AG08396 (cell line): ENCODE results near the gene CENPW.

Experiments
- DNase-seq: peaks from one replicate; pipeline ENCODE4 v3.0.0; 2012; ENCODE audit warnings: low spot score, mixed read lengths

Gene CENPW

DNA sequence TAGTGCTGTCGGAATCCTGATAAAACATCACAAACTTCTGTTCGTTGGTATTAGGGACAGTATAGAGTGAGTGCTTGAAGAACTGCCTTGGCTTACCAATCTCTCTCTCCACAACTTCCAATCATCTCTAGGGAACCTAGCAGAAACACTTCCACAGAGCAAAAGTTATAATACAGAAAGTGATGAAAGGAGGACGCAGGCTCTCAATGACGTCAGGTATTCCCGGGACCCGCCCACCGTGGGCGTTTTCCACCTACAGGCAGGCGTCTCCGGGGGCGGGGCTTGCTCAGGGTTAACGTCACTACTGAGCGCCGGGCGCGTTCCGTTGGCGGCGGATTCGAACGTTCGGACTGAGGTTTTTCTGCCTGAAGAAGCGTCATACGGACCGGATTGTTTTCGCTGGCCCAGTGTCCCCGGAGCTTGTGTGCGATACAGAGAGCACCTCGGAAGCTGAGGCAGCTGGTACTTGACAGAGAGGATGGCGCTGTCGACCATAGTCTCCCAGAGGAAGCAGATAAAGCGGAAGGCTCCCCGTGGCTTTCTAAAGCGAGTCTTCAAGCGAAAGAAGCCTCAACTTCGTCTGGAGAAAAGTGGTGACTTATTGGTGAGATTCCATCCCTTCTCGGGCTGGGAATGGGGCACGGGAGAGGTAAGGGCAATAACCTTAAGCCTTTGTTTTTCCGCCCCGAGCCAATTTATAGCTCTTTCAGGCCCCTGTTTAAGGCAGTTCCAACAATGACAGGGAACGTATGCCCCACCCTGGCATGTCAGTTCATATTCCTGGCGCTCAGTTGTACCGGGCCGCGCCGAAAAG is at the start of gene CENPW:
Gene CENPW (plus strand): TSS at position 320 of the 814 bp plus-strand sequence. CDS start 159 bp downstream, at position 479.
- DNase-seq: peak; percentile 94

DNA sequence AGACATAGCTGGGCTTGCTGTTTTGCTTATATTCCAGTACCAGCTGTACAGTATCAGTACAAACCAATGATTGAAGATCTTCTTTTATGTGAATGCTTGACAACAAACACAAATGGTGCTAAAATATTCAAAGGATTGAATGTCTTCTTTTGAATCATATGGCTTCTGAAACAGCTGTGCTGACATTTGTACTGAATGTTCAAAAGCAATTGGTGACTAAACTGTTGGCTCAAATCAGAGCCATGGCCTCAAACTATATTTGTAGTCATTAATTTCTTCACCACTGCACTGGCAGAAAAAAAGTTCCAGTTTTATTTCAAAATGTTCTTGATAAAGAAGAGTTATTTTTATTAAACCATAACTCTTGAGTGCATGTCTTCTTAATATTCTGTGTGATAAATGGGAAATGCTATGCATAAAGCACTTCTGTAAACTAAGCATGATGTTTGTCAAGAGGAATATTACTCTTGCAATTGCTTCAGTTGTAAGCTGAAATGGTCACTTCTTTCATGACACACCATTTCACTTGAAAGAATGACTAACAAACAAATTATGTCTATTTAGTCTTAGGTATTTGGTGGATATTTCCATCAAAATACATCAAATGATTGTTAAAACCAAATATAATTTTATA is 45.9 kb upstream of the CENPW start:
- DNase-seq: no peak

DNA sequence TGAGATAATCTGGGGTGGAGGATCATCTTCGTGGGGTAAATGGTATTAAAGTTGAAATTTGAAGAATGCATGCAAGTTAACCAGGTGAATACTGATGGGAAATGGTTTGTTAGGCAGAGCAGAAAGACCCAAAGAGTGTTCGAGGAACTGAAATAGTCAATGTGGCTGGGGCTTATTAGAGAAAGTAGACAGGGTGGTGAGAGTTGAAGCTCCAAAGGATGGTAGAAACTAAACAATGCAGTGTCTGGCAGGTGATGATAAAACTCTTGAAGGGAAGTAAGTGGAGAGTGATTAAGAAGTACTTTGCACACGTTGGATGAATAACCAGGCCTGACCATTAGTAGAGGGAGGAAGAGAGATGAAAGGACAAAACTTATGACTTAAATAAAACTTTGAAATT is 39.8 kb upstream of the CENPW start:
- DNase-seq: no peak

DNA sequence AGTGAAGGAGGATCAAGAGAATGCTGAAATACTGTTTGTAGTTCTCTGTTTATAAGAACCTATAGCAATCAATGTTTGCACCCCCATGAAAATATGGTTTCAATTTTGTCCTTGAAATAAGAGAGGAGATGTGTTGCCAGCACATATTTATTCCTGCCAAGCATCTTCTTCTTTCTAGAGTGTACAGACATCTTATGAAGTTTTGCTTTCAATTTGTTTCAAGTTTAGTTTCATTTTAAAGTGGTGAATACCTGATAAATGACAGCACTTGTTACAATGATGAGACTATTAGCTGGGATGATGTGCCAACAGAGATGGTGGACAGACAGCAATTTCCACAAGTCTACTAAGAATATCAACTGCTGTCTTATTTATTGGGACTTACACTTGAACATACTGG is 39.2 kb upstream of the CENPW start:
- DNase-seq: no peak

DNA sequence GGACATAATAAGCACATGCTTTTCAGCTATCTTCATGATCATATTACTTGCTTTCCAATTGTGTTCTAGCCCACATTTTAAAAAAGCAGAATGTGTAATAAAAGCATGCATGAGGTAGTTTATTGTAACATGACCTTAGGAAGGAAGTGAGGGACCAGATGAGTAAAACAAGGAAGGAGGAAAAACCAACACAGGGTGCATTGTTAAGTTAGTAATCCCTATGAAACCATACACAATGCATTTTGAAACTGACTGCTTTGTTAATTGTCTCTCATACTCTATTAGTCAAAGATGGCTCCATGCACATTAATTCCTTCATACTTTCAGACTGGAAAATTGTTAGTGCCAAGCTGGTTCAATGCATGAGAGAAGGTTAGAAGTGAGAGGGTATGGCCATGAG is 37.7 kb upstream of the CENPW start:
- DNase-seq: no peak

DNA sequence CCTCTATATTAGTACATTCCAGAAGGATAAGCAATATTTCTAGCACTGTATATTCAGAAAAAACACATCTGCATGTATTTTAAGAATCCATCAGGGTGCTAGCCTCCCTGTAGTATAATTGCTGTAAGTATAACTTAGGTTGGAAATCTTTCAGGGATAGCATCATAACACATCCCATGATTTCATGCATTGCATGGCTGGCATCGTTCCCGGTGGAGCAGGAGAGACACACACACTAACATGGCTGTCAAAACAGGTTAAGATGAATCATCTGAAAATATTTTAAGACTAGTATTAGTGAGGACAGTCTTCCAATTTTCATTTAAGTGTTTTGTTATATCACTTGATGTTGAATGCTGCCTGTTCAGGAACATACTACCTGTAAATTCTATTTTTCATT is 32.1 kb upstream of the CENPW start:
- peak; percentile 7 for DNase-seq

DNA sequence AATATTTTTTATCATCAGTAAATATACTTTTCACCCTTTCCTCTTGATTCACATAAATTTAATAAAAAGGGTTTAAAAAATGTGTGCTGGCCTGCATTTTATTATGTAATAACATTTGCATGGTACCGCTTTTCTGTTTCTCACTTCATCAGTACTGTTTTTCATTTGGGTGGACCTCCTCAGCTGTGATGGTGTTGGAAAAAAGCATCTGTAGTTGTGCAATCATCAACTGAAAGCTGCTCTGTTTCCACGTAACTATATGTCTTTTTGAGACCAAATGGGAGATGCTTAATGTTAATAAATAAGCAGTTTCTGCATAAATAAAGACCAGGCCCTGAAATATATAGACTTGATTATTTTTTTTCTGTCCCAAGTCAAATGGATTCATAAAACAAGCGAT is 31.6 kb upstream of the CENPW start:
- DNase-seq: no peak

DNA sequence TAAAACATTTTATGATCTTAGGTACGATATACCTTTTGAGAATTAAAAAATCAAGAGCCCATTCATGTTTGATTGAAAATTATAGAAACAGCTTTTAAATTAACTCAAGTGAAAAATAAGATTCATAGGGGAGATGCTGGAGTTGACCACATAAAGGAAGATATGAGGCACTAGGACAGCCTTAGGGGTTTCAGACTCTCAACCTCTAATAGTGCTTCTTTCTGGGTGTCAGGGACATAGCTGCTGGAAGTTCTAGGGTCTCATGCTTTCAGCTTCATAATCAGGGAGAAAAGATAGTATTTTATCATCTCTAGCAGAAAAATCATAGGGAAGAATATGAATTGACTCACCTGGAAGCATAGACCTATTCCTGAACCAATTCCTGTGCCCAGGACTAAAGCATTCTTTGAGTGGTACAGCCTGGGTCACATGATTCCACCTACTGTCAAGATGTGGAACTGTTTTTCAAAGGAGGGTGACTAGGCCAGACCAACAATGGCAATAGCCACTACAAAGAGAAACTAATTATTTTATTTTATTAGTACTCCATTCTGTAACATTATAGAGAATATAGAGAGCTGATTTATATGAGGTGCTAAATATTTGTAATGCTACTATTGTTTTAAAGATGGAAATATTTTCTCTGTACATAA is 27.8 kb upstream of the CENPW start:
- peak; percentile 12 for DNase-seq

DNA sequence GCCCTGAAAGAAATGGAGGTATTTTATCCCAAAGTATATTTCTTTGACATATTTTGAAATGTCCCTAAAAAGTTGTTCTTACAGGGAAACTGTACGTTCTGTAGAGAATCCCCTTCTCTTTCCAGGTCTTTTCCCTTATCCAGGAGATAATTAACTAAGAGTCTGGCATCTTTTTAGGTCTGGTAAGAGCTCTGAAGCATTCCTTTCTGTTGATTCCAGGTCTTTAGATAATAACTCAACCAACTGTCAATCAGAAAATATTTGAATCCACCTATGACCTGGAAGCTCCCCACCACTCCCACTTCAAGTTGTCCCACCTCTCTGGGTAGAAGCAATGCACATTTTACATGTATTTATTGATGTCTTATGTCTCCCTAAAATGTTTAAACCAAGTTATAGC is 26.0 kb upstream of the CENPW start:
- no peak for DNase-seq

DNA sequence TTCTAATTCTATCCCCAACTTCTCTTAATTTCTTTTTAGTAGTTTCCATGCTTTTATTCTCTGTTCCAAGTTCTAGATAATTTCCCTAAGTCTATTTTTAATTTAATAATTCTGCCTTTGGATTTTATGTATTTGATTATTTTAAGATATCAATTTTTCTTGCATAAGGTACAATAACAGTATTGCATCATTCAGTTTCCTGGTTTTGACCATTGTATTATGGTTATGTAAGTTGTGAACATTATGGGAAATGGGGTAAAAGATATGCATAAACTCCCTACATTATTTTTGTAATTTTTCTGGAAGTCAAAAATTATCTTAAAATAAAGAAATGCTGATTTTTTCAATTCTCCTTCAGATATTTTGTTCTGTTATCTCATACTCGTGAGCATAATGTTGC is 21.1 kb upstream of the CENPW start:
- no peak for DNase-seq

DNA sequence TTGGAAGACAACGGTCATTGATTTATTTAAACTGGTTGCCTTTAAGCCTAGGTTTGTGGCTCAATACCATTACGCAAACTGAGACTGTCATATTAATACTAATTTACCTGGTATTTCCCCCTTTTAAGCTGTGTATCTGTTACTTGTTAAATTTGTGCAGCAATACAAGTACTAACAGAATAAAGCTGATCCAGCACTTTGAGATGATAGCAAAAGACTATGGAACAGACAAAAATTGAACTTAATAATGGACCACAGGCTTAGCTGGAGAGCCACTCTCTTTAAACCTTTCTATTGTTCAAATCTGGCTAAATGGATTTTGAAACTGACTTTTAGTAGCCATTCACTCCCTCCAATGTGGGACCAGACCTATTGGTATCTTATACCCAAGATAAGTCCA is 6.2 kb upstream of the CENPW start:
- DNase-seq: no peak

DNA sequence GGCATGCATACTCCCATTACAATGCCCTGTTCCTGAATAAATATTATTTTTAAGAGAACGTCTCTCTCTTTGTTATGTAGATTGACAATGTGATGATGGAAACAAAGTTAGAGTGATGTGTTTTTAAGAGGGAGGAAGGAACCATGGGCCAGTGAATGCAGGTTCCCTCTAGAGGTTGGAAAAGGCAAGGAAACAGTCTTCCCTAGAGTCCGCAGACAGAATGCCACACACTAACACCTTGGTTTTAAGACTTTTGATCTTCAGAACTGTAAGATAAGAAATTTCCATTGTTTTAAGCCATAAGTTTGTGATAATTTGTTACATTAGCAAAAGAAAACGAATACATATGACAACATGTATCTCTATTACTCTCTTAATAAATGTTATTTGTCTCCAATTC is 4.7 kb upstream of the CENPW start:
- no peak for DNase-seq

DNA sequence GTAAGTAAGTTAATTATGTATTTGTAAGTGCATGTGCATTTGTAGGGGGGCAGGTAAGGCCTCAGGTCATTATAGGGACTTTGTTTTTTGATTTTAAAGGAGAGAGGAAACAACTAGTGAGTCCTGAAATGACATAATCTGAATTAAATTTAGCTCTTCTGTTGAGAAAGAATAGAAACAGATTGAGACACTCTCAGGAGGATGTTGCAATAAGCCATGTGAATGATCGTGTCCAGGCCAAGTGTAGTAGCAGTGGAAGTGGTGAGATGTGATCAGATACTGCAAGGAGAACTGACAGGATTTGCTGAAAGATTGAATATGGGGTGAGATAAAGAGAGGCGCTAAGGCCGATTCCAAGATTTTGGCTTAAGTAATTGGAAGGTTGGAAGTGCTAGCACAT is 2.6 kb upstream of the CENPW start:
- DNase-seq: peak; percentile 43

DNA sequence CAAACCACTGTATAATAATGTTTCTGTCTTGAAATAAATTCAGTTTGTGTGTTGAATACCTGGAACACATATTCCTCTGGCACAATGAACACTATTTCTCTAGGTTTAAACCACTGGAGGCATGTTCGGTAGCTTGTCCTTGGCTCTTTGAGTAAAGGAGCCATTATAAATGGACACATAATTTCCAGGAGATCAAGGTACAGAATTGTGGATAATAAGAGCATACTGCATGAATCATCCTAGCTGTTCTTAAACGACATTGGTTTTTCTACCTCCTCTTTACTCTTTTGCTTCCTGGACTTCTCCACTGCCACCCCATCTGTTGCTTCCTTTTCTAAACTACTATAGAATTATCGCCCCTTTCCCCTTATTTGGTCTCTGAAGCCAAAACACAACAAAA is 1.2 kb downstream of the CENPW start:
- DNase-seq: no peak

DNA sequence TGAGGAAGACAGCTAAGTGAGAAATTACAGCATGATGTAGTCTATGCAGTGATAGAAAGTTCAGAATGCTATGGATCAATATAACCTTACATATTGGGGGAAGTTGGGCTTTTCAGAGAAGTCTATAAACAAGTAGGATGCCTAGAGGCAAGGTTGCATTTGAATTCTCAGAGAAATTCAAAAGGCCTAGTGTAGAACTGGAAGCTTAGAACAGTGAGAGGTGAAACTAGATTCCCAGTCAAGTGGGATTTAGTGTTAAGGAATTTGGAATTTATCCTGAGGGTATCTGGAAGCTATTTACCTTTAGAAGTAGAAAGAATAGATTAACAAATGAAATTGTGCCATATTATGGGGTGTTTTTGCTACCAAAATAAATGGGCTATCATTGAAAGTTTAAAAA is 4.3 kb downstream of the CENPW start:
- DNase-seq: no peak

DNA sequence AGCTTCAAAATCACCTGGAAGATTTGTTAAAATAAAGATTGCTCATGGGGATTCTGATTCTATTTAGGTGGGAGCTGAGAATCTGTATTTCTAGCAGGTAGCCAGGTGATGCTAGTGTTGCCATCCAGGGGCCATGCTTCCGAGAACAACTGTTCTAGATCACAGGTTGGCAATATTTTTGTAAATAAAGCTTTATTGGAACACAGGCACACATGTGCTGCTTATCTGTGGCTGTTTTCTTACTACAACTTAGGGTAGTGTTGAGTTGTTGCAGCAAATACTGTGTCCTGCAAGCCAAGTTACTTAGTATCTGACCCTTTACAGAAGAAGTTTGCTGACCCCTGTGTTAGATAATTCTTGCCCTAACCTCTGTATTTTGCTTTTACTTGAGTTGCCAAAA is 12.0 kb downstream of the CENPW start:
- no peak for DNase-seq

DNA sequence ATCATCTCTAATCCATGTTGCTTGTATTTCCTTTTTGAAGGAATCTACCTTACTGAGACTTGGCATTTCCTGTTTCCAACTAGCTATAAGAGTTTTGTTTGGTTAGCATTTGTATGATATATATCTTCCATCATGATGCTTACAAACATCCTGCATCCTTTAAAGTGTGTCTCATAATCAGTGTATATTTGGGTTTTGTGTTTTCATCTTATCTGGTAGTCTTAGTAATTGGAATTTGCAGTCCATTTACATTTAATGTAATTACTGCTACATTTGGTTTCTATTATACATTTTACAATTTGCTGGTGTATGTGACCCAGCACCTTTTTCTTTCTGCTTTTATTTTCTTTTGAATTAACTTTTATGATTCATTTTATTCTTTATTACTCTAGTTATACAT is 12.6 kb downstream of the CENPW start:
- no peak for DNase-seq

DNA sequence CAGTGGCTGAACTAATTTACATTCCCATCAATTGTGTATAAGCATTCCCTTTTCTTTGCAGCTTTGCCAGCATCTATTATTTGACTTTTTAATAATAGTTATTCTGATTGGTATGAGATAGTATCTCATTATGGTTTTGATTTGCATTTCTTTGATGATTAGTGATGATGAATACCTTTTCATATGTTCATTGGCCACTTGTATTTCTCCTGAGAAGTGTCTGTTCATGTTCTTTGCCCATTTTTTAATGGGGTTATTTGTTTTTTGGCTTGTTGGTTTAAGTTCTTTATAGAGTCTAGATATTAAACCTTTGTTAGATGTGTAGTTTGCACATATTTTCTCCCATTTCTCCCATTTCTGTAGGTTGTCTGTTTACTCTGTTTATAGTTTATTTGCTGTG is 16.6 kb downstream of the CENPW start:
- DNase-seq: no peak

DNA sequence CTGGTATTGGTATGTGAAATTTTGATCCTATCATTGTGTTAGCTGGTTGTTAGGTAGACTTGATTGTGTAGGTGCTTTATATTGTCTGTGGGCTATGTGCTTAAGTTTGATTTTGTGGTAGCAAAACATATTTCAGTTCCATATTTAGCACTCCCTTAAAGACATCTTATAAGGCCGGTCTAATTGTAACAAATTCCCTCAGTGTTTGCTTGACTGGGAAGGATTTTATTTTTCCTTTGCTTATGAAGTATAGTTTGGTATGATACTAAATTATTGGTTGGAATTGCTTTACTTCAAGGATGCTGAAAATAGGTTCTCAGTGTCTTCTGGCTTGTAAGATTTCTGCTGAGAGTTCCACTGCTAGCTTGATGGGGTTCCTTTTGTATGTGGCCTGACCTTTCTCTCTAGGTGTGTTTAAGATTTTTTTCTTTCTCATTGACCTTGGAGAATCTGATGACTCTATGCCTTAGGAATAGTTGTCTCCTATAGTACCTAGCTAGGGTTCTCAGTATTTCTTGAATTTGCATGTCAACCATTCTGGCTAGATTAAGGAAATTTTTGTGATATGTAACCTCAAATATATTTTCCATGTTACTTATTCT is 20.1 kb downstream of the CENPW start:
- no peak for DNase-seq

DNA sequence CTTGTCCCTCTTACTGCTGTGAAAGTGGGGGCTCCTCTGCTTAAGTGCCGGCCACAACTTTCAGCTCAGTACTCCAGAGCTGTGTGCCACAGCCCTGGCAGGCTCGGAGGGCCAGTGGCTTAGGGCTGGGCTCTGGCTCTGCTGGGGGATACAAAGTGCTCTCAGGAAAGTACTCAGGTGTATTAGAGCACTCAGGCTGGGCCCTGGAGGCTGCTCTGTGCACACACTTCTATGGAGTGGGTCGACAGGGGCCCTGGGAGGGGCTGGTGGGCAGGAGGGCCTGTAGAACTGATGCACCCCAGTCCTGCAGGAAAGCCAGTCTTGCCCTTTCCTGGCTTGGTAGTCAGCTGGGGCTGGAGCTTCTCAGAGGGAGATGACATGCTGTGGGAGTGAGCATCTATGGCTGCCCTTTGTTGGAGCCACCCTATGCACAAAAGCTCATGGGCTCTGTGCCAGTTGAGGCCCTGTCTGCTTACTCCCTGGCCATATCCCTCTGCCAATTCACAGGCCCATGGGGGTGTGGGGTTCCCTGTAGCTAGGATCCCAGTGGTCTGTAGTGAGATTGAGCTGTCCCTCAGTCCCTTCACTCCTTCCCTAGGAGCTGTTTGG is 22.0 kb downstream of the CENPW start:
- DNase-seq: no peak

DNA sequence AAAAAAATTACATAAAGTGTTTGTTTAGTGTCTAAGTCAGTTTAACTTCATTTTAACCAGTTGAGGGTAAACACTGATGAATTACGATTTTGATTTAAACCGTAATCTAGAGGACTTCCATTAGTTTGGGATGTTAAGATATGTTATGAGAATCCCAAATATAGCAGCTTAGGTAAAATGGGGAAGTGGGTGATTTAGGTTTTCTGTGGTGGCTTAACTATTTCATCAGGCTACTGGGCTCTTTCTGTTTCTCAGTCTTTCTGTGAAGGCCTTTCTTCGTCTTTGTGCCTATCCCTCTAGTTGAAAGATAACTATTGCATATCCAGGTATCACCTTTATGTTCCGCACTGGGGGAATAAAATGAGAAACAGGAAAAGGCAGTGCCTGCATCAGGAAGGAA is 27.9 kb downstream of the CENPW start:
- DNase-seq: no peak

DNA sequence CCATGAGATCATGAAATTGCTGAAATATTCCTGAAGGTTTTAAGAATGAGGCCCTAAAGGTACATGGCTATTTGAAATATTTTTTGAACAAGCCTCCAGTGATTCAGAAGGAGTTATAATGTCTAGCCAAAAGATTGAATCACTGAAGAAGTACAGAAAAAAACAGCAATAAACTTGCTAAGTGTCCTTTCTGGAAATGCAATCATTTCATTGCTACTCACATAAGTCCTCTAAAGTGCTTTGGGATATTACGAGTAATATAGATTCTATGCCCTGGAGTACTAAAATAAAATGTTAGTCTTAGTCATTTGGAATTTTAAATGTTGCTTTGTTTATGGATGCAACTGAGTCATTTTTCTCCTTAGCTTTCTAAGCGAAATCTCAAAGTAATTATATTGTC is 32.7 kb downstream of the CENPW start:
- DNase-seq: no peak

DNA sequence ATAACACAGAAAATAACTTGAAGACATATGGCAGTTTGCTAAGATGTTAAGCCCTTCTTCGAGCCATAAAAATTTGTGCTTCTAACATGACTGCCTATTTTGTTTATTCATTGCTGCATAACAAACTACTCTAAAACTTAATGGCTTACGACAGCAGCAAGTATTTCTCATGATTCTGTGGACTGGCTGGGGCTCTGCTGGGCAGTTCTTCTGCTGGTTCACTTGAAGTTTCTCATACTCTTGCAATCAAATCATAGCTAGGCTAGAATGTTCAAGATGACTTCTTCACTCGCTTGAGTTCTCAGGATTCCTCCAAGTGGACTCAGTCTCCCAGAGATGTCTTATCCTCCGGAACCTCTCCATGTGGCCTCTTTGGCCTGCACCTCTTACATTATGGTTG is 33.4 kb downstream of the CENPW start:
- DNase-seq: no peak
